Activated naive CD4-positive, alpha-beta T cell treated with anti-CD3 and anti-CD28 coated beads for 36 hours (primary cell): ENCODE data around the gene CHRM1. TPM values are rescaled to one million over a fixed set of nuclear protein-coding genes. Genes with fewer than 3 reads are reported as not detected.
"Not testable (repeated sequence)": the region's sequence is repeated elsewhere in the genome, so short reads cannot be mapped to it uniquely, and the experiment has no call there.

Source experiments
- CTCF ChIA-PET: fragments of 350-600 bp; sonication (Branson Sonifier 250); formaldehyde crosslinking; loops from one replicate; lab custom pipeline; 2021; ENCODE audit warnings: antibody characterized with exemption; lab: Charles Lee
- DNase-seq: peaks from one replicate; pipeline ENCODE4 v3.0.0-alpha.2; 2020
- H3K27ac Mint-ChIP-seq: one replicate; pipeline ENCODE4 v1.8.0; 2021; ENCODE audit warnings: mild to moderate bottlenecking, mixed read lengths
- H3K27me3 Mint-ChIP-seq: one replicate; pipeline ENCODE4 v1.8.0; 2021; ENCODE audit warnings: low read depth, mixed read lengths
- H3K36me3 Mint-ChIP-seq: one replicate; pipeline ENCODE4 v1.8.0; 2021; ENCODE audit warnings: low read depth, mixed read lengths
- H3K4me1 Mint-ChIP-seq: one replicate; pipeline ENCODE4 v1.8.0; 2021; ENCODE audit warnings: low read depth, mixed read lengths
- H3K4me3 Mint-ChIP-seq: one replicate; pipeline ENCODE4 v1.8.0; 2021; ENCODE audit warnings: mild to moderate bottlenecking, moderate library complexity, mixed read lengths
- H3K9me3 Mint-ChIP-seq: one replicate; pipeline ENCODE4 v1.8.0; 2021; ENCODE audit warnings: mixed read lengths
- intact Hi-C: fragments of 100-400 bp; cut with micrococcal nuclease; formaldehyde crosslinking; loops from one replicate; pipeline ENCODE4 v1.15.1; 2023
- total RNA-seq, 2 experiments: library from RNA; stranded (reverse); gene quantifications; one replicate each; pipeline ENCODE4 v1.2.3, GENCODE V29; 2021

CHRM1 gene
- total RNA-seq, 2 experiments from 2014 or later = not detected

DNA sequence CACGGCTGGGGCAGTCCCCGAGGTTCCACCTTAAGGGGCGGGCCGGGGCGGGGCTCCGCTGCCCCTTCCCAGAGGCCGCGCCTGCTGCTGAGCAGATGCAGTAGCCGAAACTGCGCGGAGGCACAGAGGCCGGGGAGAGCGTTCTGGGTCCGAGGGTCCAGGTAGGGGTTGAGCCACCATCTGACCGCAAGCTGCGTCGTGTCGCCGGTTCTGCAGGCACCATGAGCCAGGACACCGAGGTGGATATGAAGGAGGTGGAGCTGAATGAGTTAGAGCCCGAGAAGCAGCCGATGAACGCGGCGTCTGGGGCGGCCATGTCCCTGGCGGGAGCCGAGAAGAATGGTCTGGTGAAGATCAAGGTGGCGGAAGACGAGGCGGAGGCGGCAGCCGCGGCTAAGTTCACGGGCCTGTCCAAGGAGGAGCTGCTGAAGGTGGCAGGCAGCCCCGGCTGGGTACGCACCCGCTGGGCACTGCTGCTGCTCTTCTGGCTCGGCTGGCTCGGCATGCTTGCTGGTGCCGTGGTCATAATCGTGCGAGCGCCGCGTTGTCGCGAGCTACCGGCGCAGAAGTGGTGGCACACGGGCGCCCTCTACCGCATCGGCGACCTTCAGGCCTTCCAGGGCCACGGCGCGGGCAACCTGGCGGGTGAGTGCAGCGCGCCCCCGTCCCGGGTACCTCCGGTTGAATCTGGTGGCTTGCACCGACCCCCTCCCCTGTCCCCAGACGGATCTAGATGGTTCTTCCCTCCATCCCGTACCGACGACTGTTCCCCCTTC lies 40.2 kb downstream of the CHRM1 start, which contains the start of gene SLC3A2:
Gene SLC3A2 (plus strand): TSS at position 94 of the 776 bp plus-strand sequence. CDS start 128 bp downstream, at position 222.
- Mint-ChIP-seq H3K9me3 (no peaks in the 10 kb centered on the region), H3K4me1 (peaks cover 49% of the 10 kb centered on the region), H3K4me3 (peak within 1 kb of the TSS; percentile 100), H3K27me3 (no peaks in the 10 kb centered on the region), H3K36me3 (peaks cover 66% of the 10 kb centered on the region), H3K27ac (peak within 1 kb of the TSS; percentile 100)
- intact Hi-C loops = loop anchor here (1.0 to 2.0 kb wide), 10 partner anchors 25 to 280 kb away; partner anchors contain the start of genes HNRNPUL2, MTA2, NXF1 and POLR2G
- DNase-seq = peak; percentile 82
- CTCF ChIA-PET = interaction anchor here (0.6 to 1.7 kb wide), 11 partner anchors 24 to 326 kb away, joined by 3 to 10 read pairs (median 4); partner anchors contain the start of genes HNRNPUL2 and NXF1

DNA sequence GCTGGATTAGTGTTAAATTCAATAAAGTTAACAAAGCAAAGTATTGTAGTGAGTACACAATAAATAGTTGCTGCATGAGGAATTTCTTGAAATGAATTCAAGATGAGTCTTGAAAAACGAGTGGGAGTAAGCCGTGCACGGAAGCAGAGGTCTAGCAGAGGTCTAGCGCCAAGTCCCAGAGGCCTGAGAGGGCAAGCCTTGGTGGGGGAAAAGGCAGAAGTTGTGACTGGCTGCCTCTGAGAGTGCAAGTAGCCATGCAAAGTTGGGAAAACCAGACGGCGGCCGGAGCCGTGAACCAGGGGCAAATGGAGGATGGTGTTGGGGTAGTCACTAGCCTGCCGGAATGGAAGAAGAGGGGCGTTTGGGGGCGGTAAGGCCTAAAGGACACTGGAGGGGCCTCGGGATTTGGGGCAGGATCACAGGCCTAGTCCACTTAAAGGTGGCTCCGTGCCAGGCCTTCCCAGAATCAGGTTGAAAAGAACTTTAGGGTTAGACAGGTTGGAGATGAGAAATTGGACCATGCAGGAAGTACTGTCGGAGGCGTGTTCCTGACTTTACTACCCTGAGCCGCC lies 40.8 kb downstream of the CHRM1 start:
- Mint-ChIP-seq H3K4me1 (peaks cover 43% of the 10 kb centered on the region), H3K9me3 (no peaks in the 10 kb centered on the region), H3K27ac (peak overlapping the region; percentile 100), H3K4me3 (peak overlapping the region; percentile 100), H3K36me3 (peaks cover 60% of the 10 kb centered on the region), H3K27me3 (no peaks in the 10 kb centered on the region)
- DNase-seq = peak; percentile 55
- intact Hi-C loops = loop anchor here (1.0 to 2.0 kb wide), 3 partner anchors 75 to 280 kb away; partner anchors contain the start of genes MTA2, NXF1 and POLR2G
- CTCF ChIA-PET = interaction anchor here (0.7 to 1.1 kb wide), 5 partner anchors 13 to 326 kb away, joined by 3 to 10 read pairs (median 3); no protein-coding TSS in a partner anchor

DNA sequence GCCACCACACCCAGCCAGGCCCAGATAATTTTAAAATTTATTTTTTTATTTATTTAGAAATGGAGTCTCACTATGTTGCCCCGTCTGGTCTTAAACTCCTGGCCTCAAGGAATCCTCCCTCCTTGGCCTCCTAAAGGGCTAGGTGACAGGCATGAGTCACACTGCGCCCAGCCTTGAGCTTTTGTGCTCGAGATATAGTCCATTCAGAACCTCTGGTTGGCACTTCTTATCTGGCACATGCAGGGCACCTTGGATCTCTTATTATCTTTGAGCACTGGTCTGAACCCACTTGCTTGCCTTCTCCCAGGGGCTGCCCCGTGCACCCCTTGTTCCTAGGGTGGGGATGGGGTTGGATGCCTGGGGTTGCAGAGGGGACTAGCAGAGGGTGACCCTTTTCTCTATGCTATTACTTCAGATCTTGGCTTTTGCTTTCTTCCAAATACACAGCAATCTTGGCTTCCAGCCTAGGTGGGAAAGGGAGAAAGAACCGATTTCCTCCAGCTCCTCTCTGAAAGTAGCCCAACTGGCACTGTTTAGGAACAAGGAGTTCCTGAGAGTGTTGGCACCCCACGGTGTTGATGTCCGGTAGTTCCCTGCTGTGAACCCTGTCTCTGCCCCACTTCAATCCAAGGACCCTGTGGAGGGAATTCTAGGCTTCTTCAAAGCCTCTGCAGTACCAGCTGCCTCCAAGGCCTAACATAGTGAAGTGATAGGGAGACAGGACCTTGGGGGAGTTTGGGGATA lies 41.8 kb downstream of the CHRM1 start:
- DNase-seq = no peak
- Mint-ChIP-seq H3K4me3 (peak overlapping the region; percentile 100), H3K4me1 (peaks cover 35% of the 10 kb centered on the region), H3K36me3 (peaks cover 58% of the 10 kb centered on the region), H3K27me3 (no peaks in the 10 kb centered on the region), H3K27ac (peak overlapping the region; percentile 100), H3K9me3 (no peaks in the 10 kb centered on the region)
- intact Hi-C loops = no loop called here
- CTCF ChIA-PET = interaction anchor here (0.7 to 0.9 kb wide), 3 partner anchors 12 to 23 kb away, joined by 3 read pairs; no protein-coding TSS in a partner anchor

- peaks cover 36% of the 10 kb centered on the region for H3K36me3 Mint-ChIP-seq
- no peak for DNase-seq
- no peaks in the 10 kb centered on the region for H3K9me3 Mint-ChIP-seq
- intact Hi-C loops = no loop called here
- no peaks in the 10 kb centered on the region for H3K27me3 Mint-ChIP-seq
- H3K27ac Mint-ChIP-seq = no peak overlapping the region
- CTCF ChIA-PET = no interaction called here
- no peak overlapping the region for H3K4me3 Mint-ChIP-seq
- H3K4me1 Mint-ChIP-seq = peaks cover 14% of the 10 kb centered on the region
These were observed 44.5 kb downstream of the CHRM1 start for GRCh38 chr11:62876712-62877111.

- intact Hi-C loops = no loop called here
- DNase-seq = no peak
- Mint-ChIP-seq H3K9me3 (no peaks in the 10 kb centered on the region), H3K36me3 (peaks cover 31% of the 10 kb centered on the region), H3K27me3 (no peaks in the 10 kb centered on the region), H3K4me1 (peaks cover 14% of the 10 kb centered on the region), H3K4me3 (no peak overlapping the region), H3K27ac (no peak overlapping the region)
- CTCF ChIA-PET = interaction anchor here (1.0 kb wide), 1 partner anchor 12 kb away, joined by 3 read pairs; no protein-coding TSS in a partner anchor
These were observed 45.3 kb downstream of the CHRM1 start for GRCh38 chr11:62875698-62876478.

GRCh38 chr11:62874851-62875250 lies 46.3 kb downstream of the CHRM1 start:
- H3K4me1 Mint-ChIP-seq = peaks cover 10% of the 10 kb centered on the region
- CTCF ChIA-PET = interaction anchor here (0.7 to 1.1 kb wide), 2 partner anchors 13 to 203 kb away, joined by 3 read pairs; partner anchors contain the start of gene LBHD1
- H3K27ac Mint-ChIP-seq = no peak overlapping the region
- no peak overlapping the region for H3K4me3 Mint-ChIP-seq
- intact Hi-C loops = no loop called here
- no peak for DNase-seq
- no peaks in the 10 kb centered on the region for H3K27me3 Mint-ChIP-seq
- peaks cover 25% of the 10 kb centered on the region for H3K36me3 Mint-ChIP-seq
- no peaks in the 10 kb centered on the region for H3K9me3 Mint-ChIP-seq

DNA sequence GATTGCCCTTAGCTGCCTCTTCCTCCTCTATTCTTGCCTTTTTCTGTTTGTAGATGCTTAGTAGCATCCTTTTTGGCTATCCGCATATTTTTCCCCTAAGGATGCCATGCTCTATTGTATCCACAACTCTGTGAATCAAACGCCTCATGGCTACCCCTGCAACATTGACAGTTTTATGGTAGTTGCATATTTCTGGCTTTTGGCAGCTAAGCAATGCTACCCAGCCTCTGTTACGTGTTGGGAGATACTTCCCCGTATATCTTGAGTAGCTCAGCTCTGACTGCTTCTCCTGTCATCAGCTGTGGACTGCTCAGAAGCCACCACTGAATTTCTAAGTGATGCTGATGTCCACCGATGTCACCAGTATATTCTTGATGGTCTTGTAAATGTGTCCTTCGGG lies 55.5 kb downstream of the CHRM1 start:
- H3K27ac Mint-ChIP-seq = no peak overlapping the region
- no peaks in the 10 kb centered on the region for H3K27me3 Mint-ChIP-seq
- no peaks in the 10 kb centered on the region for H3K9me3 Mint-ChIP-seq
- intact Hi-C loops = no loop called here
- peaks cover 16% of the 10 kb centered on the region for H3K36me3 Mint-ChIP-seq
- no peak for DNase-seq
- no peak overlapping the region for H3K4me3 Mint-ChIP-seq
- CTCF ChIA-PET = interaction anchor here (1.2 to 1.7 kb wide), 3 partner anchors 8 to 441 kb away, joined by 3 to 7 read pairs (median 3); no protein-coding TSS in a partner anchor
- peaks cover 17% of the 10 kb centered on the region for H3K4me1 Mint-ChIP-seq

DNA sequence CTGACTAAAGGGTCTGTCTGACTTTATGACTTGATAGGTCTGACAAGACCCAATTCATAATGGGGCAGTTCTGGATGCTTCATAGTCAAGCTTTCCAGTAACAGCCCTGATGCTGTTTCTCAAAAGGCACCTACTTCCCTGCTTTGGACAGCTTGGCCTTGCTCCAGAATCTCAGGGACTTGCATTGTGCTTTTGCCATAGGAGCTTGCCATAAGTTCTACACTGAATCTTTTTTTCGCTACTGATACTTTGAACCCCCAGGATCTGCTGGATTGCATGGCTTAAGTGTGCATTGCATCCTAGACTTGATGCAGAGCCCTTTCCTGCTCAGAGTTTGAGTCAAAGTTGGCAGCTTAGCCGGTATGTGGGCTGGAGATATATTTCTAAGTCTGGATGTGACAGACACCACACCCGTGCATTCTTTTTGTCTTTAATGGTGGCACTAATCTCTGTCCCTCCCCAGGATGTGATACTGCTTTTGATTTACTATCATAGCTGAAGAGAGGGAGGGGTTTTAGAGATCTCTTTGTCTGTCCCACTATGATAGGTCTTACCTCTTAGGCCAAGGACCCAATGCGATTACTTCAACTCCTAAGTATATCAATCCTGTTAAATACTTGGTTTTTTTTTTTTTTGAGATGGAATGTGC lies 57.4 kb downstream of the CHRM1 start:
- intact Hi-C loops = loop anchor here (2.0 to 5.0 kb wide), 2 partner anchors 135 to 472 kb away; partner anchors contain the start of gene TTC9C
- no peak for DNase-seq
- Mint-ChIP-seq H3K27ac (no peak overlapping the region), H3K4me3 (no peak overlapping the region), H3K4me1 (peaks cover 30% of the 10 kb centered on the region), H3K9me3 (no peaks in the 10 kb centered on the region), H3K27me3 (no peaks in the 10 kb centered on the region), H3K36me3 (peaks cover 25% of the 10 kb centered on the region)
- CTCF ChIA-PET = interaction anchor here (0.6 to 3.6 kb wide), 6 partner anchors 10 to 78 kb away, joined by 3 to 27 read pairs (median 3); no protein-coding TSS in a partner anchor

DNA sequence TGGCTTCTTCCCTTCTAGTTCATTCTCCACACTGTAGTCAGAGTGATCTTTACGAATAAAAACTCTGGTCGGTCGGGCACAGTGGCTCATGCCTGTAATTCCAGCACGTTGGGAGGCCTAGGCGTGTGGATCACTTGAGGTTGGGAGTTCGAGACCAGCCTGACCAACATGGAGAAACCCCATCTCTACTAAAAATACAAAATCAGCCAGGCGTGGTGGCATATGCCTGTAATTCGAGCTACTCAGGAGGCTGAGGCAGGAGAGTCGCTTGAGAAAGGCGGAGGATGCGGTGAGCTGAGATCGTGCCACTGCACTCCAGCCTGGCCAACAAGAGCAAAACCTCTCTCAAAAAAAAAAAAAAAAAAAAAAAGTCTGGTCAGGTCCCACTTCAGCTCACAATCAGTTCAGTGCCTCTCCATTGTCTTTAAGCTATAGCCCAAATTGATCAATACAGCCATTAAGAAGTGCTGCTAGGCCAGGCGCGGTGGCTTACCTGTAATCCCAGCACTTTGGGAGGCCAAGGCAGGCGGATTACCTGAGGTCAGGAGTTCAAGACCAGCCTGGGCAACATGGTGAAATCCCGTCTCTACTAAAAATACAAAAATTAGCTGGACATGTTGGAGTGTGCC lies 59.5 kb downstream of the CHRM1 start:
- H3K9me3 Mint-ChIP-seq, H3K4me3 Mint-ChIP-seq, H3K27me3 Mint-ChIP-seq, DNase-seq, H3K27ac Mint-ChIP-seq: not testable (repeated sequence)
- intact Hi-C loops = loop anchor here (1.0 to 5.0 kb wide), 4 partner anchors 74 to 469 kb away; partner anchors contain the start of genes TMEM179B and TTC9C
- Mint-ChIP-seq H3K36me3 (peaks cover 35% of the 10 kb centered on the region), H3K4me1 (peaks cover 46% of the 10 kb centered on the region)
- CTCF ChIA-PET = interaction anchor here (0.6 to 3.6 kb wide), 13 partner anchors 11 to 574 kb away, joined by 3 to 27 read pairs (median 4); no protein-coding TSS in a partner anchor

DNA sequence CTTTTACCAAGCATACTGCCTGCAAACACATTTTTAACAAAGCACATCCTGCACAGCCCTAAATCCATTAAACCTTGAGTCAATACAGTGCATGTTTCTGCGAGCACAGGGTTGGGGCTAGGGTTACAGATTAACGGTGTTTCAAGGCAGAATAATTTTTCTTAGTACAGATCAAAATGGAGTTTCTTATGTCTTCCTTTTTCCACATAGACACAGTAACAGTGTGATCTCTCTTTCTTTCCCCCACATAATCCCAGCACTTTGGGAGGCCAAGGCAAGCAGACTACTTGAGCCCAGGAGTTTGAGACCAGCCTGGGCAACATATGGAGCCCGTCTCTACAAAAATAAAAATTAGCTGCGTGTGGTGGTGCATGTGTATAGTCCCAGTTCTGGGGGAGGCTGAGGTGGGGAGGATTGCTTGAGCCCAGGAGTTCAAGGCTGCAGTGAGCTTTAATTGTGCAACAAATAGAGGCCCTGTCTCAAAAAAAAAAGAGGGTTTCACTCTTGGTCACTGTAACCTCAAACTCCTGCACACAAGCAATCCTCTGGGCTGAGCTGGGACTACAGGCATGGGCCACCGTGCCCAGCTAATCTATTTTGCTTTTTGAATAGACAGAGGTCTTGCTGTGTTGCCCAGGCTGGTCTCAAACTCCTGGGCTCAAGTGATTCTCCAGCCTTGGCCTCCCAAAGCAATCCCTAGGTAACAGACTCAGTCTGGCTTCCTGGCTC lies 60.2 kb downstream of the CHRM1 start:
- H3K27me3 Mint-ChIP-seq = no peaks in the 10 kb centered on the region
- no peak overlapping the region for H3K27ac Mint-ChIP-seq
- no peaks in the 10 kb centered on the region for H3K9me3 Mint-ChIP-seq
- intact Hi-C loops = loop anchor here (5.0 kb wide), 1 partner anchor 469 kb away; no protein-coding TSS in a partner anchor
- CTCF ChIA-PET = interaction anchor here (0.9 to 3.6 kb wide), 9 partner anchors 10 to 92 kb away, joined by 3 to 27 read pairs (median 4); no protein-coding TSS in a partner anchor
- DNase-seq = no peak
- H3K36me3 Mint-ChIP-seq = peaks cover 37% of the 10 kb centered on the region
- peaks cover 46% of the 10 kb centered on the region for H3K4me1 Mint-ChIP-seq
- no peak overlapping the region for H3K4me3 Mint-ChIP-seq
